ENCODE measurements around the gene DCLK1. TPM values are rescaled to one million over a fixed set of nuclear protein-coding genes. Genes with fewer than 3 reads are reported as not detected.

Gene DCLK1
- total RNA-seq, 2 donors from 2014 or later: 2.7 to 7.3 TPM

DNA sequence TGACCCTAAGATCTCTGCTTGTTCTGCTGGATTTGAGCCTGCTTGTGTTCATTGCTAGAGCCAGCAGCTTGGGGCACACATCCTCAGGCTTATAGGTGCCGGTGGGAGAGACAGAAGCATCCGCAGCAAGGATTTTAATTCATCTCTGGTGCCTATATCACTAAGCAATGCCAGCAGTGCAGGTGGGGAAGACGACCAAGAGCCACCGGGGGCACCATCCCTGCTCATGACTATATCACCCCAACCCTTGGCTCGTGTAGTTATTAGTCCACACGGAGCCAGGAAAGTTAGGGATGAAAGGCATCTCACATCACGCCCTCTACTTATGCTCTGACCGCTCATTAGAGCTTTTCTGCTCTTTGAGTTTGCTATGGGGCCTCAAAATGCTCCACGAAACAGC lies 298.2 kb downstream of the DCLK1 start:
- intact Hi-C loops (cut with DNase I, micrococcal nuclease): no loop called here
- DNase-seq: no peak
- no peak for ATAC-seq

DNA sequence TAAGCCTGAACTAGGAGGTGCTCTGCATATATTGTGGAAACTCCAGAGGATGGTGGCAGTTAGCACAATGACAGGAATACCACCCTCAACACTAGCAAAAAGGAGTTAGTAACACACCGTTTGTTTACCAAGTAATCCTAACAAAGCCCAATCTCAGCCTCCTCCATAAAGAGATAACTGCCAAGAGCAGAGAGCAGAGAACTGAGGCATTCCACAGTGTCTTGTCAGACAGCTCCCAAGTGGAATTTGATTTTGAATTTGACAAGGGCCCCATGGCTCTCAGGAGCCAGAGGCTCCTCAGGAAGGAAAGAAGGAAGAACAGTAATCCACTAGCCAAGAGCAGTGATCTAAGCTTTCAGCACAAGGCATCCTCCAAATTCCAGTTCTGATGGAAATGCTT lies 298.6 kb downstream of the DCLK1 start:
- intact Hi-C loops (cut with DNase I, micrococcal nuclease): no loop called here
- ATAC-seq (no peak), DNase-seq (no peak)

DNA sequence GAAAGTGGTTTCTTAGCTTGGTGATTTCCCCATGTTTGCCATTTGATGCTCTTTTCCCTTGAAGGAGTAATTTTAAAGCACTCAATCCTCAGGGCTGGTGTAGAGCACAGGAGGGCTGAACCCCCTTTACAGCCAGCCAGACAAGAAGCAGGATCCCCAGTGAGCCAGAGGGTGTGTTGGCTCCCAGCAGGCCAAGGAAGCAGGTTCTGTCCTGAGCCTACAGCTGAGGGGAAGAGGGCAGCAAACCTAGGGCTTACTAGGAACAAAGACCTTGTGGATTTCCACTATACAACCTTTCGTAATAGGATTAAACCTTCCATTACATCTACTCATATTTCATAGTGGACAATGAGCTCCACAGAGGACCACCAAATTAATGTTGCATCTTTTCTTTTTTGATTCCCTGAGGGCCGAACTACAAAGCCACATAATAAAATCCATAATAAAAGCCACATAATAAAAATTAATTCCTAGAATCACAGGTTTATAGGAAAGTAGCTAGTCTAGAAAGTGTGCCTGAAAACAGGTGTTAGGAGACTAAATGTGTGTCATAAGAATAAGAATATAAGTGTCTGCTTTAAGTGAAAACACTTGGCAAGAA lies 300.2 kb downstream of the DCLK1 start:
- intact Hi-C loops (cut with DNase I, micrococcal nuclease): no loop called here
- ATAC-seq (no peak), DNase-seq (no peak)

DNA sequence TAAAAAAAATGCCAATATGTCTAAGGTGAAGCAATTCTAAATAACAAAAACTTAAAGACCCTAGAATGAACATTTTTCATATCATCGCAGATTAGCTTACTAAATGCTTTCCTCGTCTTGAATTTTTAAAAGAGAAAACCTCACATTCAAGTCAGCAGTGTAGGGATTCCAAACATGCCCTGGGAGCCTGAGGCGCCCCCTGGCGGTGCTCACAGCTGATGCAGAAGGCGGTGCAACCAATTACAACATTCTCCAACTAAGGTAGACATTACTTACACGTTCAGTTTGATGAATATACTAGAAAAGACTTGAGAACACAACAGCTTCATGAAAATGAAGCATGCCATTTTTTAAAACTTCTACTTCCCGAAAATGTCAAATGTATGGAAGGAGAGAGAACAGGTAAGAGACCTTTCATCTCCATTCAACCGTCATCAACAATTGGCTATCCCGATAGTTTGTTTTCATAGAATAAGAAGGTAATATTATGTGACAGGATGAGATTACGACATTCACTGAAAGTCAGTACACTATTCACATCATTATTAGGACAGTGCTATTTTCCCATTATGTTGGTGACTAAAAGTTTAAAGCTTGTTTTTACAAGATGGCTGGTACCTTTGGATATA lies 304.4 kb downstream of the DCLK1 start:
- intact Hi-C loops (cut with DNase I, micrococcal nuclease): no loop called here
- no peak for ATAC-seq
- DNase-seq: no peak

DNA sequence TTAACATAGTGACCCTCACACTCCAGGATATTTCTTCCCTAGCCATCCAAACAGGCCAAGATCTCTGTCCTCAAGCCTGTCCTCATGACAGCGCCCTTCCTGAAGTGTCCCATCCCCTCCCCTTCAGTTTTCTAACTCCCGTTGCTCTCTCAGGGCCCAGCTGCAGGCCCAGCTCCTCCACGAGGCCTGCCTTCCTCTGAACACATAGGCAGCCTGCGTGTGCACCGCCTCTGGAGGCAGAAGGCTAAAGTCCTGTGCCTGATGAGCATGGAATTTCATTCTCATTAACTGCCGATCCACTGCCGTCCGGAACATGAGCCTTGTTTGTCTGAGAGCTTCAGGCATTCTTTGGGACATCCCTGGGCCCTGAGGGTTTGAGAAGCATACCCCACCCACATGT lies 306.4 kb downstream of the DCLK1 start:
- ATAC-seq: no peak
- DNase-seq: no peak
- intact Hi-C loops (cut with DNase I, micrococcal nuclease): no loop called here

DNA sequence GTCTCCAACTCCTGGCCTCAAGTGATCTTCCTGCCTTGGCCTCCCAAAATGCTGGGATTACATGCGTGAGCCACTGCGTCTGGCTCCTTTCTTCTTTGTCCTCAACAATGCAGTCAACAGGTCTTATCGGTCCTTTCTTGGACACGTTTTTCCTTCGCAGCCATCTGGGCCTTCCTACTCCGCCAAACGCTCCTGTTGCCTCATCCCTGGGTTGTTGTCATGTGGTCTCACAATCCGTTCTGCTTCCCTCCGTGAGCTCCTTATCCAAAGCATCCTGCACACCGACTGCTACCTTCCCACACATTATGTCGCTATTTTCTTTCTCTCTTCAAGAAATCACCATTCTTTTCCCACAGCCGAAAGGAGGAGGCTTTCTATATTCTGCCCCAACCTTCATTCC lies 306.8 kb downstream of the DCLK1 start:
- intact Hi-C loops (cut with DNase I, micrococcal nuclease): no loop called here
- ATAC-seq: no peak
- no peak for DNase-seq

DNA sequence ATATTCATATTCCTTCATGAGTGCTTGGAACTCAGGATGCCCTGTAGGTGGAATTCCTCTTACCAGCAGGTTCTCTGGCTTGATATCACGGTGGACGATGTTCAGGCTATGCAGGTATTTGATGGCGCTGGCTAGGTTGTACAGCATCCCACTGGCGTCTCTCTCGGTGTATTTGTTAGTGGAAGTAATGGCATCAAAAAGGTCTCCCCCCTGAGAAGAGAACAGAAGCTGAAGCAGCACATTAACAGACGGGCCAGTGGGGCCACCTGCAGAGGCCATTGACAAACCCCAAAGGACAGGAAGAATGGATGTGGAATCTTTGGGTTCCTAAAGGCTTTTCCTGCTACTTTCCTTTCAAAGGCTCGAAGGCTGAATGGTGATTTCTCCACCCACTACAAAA lies 308.5 kb downstream of the DCLK1 start:
- DNase-seq (no peak), ATAC-seq (no peak)
- intact Hi-C loops (cut with DNase I, micrococcal nuclease): no loop called here

DNA sequence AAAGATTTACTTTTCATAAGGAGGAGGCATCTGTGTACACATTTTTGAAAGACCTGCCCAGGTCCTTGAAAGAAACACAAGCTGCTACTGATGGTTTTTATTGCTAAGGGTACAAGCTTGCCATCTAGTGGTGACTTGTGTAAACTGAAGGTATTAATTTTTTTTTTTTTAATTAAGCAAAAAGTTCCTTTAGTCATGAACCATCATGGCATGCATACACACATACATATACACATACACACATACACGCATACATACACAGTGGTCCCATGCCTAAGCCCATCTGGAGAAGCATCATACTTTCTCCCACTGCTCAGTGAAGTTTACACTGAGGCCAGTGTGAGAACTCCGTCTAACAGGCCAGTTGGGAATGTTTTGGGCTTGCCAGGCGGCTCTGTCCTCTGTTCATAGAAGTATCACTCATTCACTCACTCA lies 312.5 kb downstream of the DCLK1 start:
- DNase-seq (no peak), ATAC-seq (no peak)
- intact Hi-C loops (cut with DNase I, micrococcal nuclease): no loop called here

DNA sequence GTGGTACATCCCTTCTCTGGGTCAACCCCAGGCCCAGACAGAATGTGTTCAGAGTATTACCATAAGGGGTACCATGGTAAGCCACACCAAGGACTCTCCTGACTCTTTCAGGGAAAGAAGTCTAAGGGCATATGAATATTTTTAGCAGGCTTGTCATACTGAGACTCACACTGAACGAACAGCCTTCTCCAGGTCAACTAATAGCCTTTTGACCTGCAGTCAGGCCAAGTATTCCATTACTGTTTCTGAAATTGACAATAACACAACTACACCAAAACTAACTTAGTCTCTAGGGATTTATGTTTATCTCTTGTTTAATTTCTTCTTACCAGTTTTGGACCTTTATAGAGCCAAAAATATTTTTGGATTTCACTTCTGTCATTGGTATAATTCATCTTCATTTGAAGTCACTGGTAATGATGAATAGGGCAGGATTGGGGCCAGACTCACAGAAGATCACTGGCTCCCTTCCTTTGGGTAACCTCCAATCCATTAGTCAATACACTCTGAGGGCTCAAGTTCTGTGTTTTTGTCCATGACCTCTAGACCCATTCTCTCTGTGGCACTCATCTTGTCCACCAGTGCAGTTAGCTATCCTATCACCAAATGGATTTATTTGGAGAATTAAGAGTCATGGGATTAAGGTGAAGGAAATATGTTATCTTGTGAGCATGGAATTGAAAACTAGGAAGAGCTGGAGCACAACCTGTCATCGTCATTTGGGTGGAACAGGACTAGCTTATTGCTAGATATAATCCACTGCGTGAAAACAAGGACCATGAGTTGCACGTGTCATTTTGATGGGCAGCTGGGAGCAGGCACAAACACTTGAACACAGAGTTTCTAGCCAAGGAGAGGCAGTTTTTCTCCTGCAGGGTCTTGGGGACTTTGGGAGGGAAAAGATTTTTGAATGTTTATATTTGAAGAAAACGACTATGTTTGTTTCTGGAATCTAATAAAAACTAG lies 313.3 kb downstream of the DCLK1 start:
- DNase-seq: no peak
- ATAC-seq: no peak
- intact Hi-C loops (cut with DNase I, micrococcal nuclease): no loop called here

DNA sequence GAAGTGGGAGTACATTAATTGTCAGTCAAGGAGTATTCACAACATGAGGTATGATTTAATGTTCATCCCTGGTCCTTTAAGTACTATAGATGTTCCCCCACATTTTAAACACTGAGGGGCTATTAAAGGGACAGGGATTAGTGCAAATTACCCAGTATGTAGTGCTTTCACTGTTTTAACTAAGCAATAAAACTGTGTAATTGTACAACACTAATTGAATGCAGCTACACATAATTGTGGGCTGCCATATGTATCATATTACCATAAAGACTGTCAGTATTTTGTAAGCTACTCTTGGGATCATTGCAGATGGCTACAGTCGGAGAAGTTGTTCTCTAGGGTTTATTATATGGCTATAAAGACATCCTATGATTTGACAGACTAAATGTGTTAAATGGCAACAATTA lies 316.6 kb downstream of the DCLK1 start:
- no peak for DNase-seq
- intact Hi-C loops (cut with DNase I, micrococcal nuclease): no loop called here
- ATAC-seq: no peak

DNA sequence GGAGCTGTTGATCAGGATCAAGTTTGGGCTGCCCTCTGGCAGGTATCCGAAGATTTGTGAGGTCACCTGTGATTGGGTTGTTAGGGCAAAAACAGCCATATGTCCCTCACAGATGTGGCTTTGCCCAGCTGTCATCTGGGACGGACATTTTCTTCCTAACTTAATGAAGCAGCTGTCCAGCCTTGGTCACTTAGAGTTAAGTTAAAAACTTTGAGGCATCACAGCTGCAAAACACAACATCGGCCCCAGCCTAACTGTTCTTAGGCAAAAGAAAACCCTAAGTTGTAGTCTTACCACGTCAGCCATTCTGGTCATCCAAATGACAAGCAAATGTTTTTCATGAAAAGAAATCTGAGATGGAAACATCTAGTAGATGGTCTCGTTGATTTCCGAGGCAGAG lies 318.4 kb downstream of the DCLK1 start:
- DNase-seq (no peak), ATAC-seq (no peak)
- intact Hi-C loops (cut with DNase I, micrococcal nuclease): no loop called here

DNA sequence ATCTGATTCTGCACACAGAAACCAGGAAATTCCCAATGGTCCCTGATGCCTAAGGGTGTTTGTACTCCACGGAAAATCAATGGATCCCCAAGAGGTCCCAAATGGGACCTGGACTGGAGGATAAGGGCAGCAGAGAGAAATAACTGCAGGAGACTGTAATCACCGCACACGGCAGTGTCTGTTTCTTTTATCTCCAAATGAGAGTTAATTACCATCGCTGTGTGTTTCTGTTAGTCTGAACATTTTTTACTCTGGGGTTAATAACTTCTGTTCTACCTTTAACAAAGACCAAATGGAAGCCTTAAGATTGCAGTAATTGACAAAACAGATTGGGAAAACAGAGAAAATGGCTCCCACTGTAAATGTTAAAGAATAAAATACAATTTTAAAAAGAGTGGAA lies 320.9 kb downstream of the DCLK1 start:
- intact Hi-C loops (cut with DNase I, micrococcal nuclease): no loop called here
- ATAC-seq (no peak), DNase-seq (no peak)

DNA sequence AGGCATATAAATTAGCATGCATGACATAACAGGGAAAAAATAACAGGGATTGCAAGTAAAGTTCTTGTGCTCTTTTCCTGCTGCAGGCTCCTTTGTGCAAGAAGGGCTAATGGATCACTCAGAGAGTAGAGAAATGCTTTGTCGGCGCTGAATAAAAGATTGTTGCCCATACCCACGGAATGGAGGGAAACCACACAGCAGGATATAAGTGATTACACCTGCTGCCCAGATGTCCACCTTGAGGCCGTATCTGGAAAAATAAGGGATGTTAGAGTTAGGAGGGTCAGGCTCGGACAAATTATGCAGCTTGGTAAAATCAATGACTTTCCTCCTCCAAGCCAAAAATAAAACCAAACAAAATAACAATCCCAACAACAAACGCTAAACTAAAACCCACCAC lies 322.3 kb downstream of the DCLK1 start:
- no peak for DNase-seq
- intact Hi-C loops (cut with DNase I, micrococcal nuclease): no loop called here

DNA sequence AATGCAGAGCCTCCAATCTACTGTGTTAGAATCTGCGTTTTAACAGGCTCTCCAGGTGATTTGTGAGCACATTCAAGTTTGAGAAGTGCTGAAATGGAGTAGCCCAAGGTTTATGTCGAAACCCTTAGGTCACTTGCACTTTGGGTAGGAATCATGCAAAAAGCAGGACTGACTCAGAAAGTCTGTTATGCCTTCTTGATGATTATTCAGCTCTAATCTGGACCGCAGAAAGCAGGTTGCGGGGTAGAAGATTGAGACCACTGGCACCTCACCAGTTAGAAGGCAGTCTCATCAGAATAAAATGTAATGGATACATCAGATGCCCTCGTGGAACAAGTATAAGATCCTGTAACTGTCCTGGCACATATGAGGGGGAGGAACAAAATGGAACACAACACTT lies 326.3 kb downstream of the DCLK1 start:
- intact Hi-C loops (cut with DNase I, micrococcal nuclease): no loop called here
- no peak for DNase-seq
- no peak for ATAC-seq

More for the DNA sequence above, 322.3 kb downstream of the DCLK1 start:
- ATAC-seq: no peak

DNA sequence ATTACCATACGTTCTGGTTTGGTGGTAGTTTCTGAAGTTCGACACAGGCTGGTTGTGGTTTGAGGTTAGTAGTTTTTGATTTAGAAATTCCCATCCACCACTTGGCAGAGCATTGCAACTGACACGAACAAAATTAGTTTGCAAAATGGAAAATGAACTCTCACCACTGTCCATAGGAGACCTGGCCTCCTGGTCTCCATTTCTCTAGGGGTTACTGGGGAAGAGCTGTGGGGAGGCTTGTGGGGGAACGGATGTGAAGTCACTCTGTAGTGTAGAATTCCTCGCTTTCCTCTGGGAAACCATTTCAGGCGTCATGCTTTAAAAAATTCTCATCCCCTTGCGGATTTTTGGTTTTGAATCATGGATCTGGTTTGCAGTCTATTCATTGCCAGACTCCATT lies 333.2 kb downstream of the DCLK1 start:
- no peak for DNase-seq
- no peak for ATAC-seq
- intact Hi-C loops (cut with DNase I, micrococcal nuclease): no loop called here

DNA sequence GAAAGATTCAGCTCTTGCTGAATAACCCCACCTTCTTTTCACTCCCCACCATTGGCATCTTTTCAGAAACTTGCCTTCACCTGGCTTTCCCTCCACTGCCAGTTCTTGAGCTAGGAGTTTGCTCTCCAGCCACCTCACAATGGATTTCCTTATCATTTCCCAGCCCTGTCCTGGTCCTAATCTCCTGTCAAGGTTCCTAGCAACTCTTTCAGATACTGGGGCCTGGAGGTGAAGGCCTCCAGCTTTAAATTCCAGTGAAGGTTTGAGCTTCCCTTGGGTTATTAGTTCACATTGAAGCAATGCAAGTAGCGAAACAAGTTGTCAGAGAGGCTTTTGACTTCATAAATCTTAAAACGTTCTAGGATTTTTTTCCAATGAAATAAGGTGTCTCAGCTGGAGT lies 333.9 kb downstream of the DCLK1 start:
- no peak for DNase-seq
- no peak for ATAC-seq
- intact Hi-C loops (cut with DNase I, micrococcal nuclease): no loop called here

DNA sequence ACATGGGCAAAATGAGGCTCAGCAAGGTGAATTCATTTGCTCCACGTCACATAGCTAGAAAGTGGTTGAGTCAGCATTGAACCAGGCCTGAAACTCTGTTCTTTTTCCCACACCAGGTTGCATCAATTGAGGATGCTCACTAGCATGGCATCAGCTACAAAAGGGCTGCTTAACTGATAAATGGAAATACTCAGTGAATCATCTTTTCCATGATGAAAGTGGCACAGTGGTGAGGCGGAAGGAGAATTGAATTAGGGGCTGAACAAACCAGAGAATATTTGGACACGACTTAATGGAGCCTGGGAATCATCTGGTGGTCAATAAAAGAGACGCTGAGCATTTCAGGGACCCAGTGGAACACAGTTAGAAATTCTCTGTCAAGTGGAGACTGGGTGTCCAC lies 334.6 kb downstream of the DCLK1 start:
- DNase-seq (no peak), ATAC-seq (no peak)
- intact Hi-C loops (cut with DNase I, micrococcal nuclease): no loop called here

DNA sequence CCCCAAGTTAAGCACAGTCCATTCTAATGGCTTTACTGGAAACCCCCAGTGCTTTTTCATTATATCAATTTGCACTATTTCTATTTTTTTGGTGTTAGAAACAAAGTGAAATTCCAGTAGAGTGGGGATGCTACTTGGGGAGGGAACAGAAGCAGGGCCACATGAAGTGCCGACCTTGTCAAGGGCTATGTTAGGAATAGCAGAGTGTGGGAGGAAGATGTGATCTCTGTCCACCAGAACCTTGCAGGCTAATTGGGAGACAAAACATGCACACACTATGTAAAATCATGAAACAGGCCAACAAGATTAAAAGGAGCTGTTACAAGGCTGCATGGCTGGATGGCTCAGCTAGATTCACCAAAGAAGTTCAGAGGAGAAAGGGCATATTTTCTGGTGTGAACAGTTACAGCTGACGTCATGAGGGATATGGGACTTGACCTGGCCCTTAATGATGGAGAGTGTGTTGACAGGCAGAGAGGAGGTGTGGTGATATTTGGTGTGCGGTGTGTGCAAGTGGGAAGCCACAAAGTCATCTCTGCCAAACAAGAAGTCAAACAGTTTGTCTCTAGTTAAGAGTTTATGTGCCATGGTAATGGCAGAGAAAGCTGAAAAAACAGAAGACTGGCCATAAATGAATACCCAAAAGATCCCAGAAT lies 336.3 kb downstream of the DCLK1 start:
- DNase-seq (no peak), ATAC-seq (no peak)
- intact Hi-C loops (cut with DNase I, micrococcal nuclease): no loop called here

DNA sequence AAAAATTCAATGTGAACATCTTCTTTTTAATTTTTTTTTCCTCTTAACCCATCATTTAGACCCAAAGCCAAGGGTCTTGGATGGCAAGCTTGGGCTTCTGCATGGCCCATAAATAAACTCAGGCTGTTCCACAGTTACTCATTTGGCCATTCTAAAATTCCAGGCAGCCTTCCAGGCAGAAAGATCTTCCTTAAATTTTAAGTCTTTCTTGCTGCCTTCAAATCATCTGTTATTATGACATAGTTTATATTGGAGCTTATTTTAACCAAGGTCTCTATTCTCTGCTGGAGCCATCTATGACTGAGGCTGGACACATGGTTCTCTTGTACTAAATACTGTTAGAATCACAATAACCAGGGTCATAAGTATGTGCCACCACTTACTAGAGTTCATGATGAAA lies 337.4 kb downstream of the DCLK1 start:
- ATAC-seq (no peak), DNase-seq (no peak)
- intact Hi-C loops (cut with DNase I, micrococcal nuclease): no loop called here

DNA sequence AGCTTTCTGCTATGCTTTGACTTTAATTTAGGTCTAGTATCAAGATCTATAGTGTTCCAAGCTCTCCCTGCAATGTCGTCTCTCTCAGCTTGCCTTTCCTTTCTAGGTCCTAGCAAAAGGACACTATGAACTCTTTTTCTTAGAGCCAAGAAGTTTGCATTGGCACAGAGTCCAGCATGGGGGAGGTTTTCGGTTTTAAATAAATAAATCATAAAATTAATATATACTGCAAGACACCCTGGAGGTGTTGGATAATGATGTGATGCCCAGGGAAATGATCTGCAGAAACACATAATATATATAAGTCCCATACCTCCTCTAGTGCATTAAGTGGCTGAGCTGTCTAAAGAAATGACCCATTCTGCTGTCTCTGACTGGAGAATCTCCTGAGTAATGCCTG lies 338.3 kb downstream of the DCLK1 start:
- DNase-seq (no peak), ATAC-seq (no peak)
- intact Hi-C loops (cut with DNase I, micrococcal nuclease): no loop called here
